IMR-90 (cell line): ENCODE measurements around the gene MAGI2.
"Not testable (repeated sequence)": the region's sequence is repeated elsewhere in the genome, so short reads cannot be mapped to it uniquely, and the experiment has no call there.

ENCODE experiments used
- CEBPB ChIP-seq: IDR thresholded peaks from 2 replicates; pipeline ENCODE4 v1.6.1; 2012; ENCODE audit warnings: low read depth, low read length, improper control_type of control experiment
- CTCF ChIP-seq: conservative IDR thresholded peaks from 2 replicates; pipeline ENCODE4 v1.5.1; 2012; ENCODE audit warnings: mild to moderate bottlenecking, low read depth, low read length, improper control_type of control experiment
- ELK1 ChIP-seq: fragments of 150-350 bp; IDR thresholded peaks from 2 replicates; pipeline ENCODE4 v1.6.1; 2016; ENCODE audit warnings: low read depth, mild to moderate bottlenecking, low read length, moderate library complexity, borderline replicate concordance
- MAFK ChIP-seq: IDR thresholded peaks from 2 replicates; pipeline ENCODE4 v1.6.1; 2012; ENCODE audit warnings: low read depth, low read length, improper control_type of control experiment
- MAZ ChIP-seq: IDR thresholded peaks from 2 replicates; pipeline ENCODE4 v1.6.1; 2012; ENCODE audit warnings: low read depth, mild to moderate bottlenecking, low read length, improper control_type of control experiment, moderate library complexity, borderline replicate concordance
- POLR2A ChIP-seq: IDR thresholded peaks from 2 replicates; pipeline ENCODE4 v1.6.1; 2012; ENCODE audit warnings: mild to moderate bottlenecking, low read depth, low read length
- RAD21 ChIP-seq: IDR thresholded peaks from 2 replicates; pipeline ENCODE4 v1.6.1; 2012; ENCODE audit warnings: low read length, improper control_type of control experiment
- RFX5 ChIP-seq: IDR thresholded peaks from 2 replicates; pipeline ENCODE4 v1.8.0; 2012; ENCODE audit warnings: low read depth, mild to moderate bottlenecking, low read length, moderate library complexity
- SMC3 ChIP-seq: fragments of 150-350 bp; IDR thresholded peaks from 2 replicates; pipeline ENCODE4 v1.6.1; 2016; ENCODE audit warnings: low read depth, mild to moderate bottlenecking, antibody characterized with exemption, low read length, moderate library complexity
- USF2 ChIP-seq: fragments of 150-350 bp; IDR thresholded peaks from 2 replicates; pipeline ENCODE4 v1.6.1; 2017; ENCODE audit warnings: mild to moderate bottlenecking, antibody characterized with exemption, low read length, low read depth

- not testable (repeated sequence) for TF ChIP-seq CTCF, POLR2A, RFX5, CEBPB, USF2, RAD21, SMC3, MAZ, MAFK, ELK1
Measured at GRCh38 chr7:78503301-78503700, 950.2 kb downstream of the MAGI2 start.
